H9 (cell line): Measurements from ENCODE around the gene EPS8L3. TPM values are rescaled to one million over a fixed set of nuclear protein-coding genes. Genes with fewer than 3 reads are reported as not detected.

Experiments
- DNase-seq: peaks from one replicate; pipeline ENCODE4 v3.0.0-alpha.2; 2017
- H2AFZ ChIP-seq: one replicate; pipeline ENCODE4 v1.6.1; 2013; ENCODE audit warnings: mild to moderate bottlenecking, low read length, control low read depth, moderate library complexity
- H2AK5ac ChIP-seq: 2 replicates; pipeline ENCODE4 v1.6.1; 2013; ENCODE audit warnings: low read length, control low read depth, mixed read lengths; ENCODE audit not compliant: insufficient read length
- H2BK120ac ChIP-seq: one replicate; pipeline ENCODE4 v1.6.1; 2013; ENCODE audit warnings: low read depth, mild to moderate bottlenecking, low read length, control low read depth, inconsistent platforms; ENCODE audit not compliant: poor library complexity, severe bottlenecking
- H2BK12ac ChIP-seq: 2 replicates; pipeline ENCODE4 v1.6.1; 2013; ENCODE audit warnings: low read length, control low read depth, mixed read lengths, low read depth; ENCODE audit not compliant: insufficient read length
- H2BK15ac ChIP-seq: 2 replicates; pipeline ENCODE4 v1.6.1; 2013; ENCODE audit warnings: low read depth, low read length, control low read depth
- H2BK20ac ChIP-seq: one replicate; pipeline ENCODE4 v1.6.1; 2013; ENCODE audit warnings: low read depth, mild to moderate bottlenecking, low read length, control low read depth, inconsistent platforms; ENCODE audit not compliant: poor library complexity, severe bottlenecking
- H2BK5ac ChIP-seq: 2 replicates; pipeline ENCODE4 v1.6.1; 2013; ENCODE audit warnings: low read length, control low read depth, mixed read lengths; ENCODE audit not compliant: insufficient read length
- H3K14ac ChIP-seq: 2 replicates; pipeline ENCODE4 v1.6.1; 2013; ENCODE audit warnings: low read length, control low read depth; ENCODE audit not compliant: insufficient read depth
- H3K18ac ChIP-seq: 2 replicates; pipeline ENCODE4 v1.6.1; 2013; ENCODE audit warnings: low read depth, mild to moderate bottlenecking, mixed read lengths, low read length, control low read depth; ENCODE audit not compliant: insufficient read length
- H3K23ac ChIP-seq: 2 replicates; pipeline ENCODE4 v1.6.1; 2013; ENCODE audit warnings: low read length, control low read depth, mixed read lengths, low read depth; ENCODE audit not compliant: insufficient read length
- H3K23me2 ChIP-seq: 2 replicates; pipeline ENCODE4 v1.6.1; 2013; ENCODE audit warnings: low read depth, mild to moderate bottlenecking, mixed read lengths, low read length, control low read depth; ENCODE audit not compliant: insufficient read length, poor library complexity, severe bottlenecking
- H3K27ac ChIP-seq: 2 replicates; pipeline ENCODE4 v1.5.1; 2013; ENCODE audit warnings: low read length, control low read depth, mixed read lengths, low read depth; ENCODE audit not compliant: insufficient read length
- H3K27me3 ChIP-seq: 2 replicates; pipeline ENCODE4 v1.6.1; 2013; ENCODE audit warnings: low read length, control low read depth, inconsistent platforms; ENCODE audit not compliant: insufficient read depth
- H3K4ac ChIP-seq: 2 replicates; pipeline ENCODE4 v1.6.1; 2013; ENCODE audit warnings: low read depth, mild to moderate bottlenecking, control low read depth, inconsistent platforms, low read length, moderate library complexity
- H3K4me1 ChIP-seq: 2 replicates; pipeline ENCODE4 v1.6.1; 2013; ENCODE audit warnings: low read length, control low read depth, inconsistent platforms; ENCODE audit not compliant: insufficient read depth
- H3K4me2 ChIP-seq: 2 replicates; pipeline ENCODE4 v1.6.1; 2013; ENCODE audit warnings: low read length, control low read depth, mixed read lengths; ENCODE audit not compliant: insufficient read length, insufficient read depth
- H3K56ac ChIP-seq: 2 replicates; pipeline ENCODE4 v1.6.1; 2013; ENCODE audit warnings: low read depth, mild to moderate bottlenecking, mixed read lengths, low read length, control low read depth; ENCODE audit not compliant: insufficient read length
- H3K79me1 ChIP-seq: 2 replicates; pipeline ENCODE4 v1.6.1; 2013; ENCODE audit warnings: low read depth, mild to moderate bottlenecking, moderate library complexity, low read length, control low read depth, inconsistent platforms; ENCODE audit not compliant: insufficient read depth, poor library complexity, severe bottlenecking
- H3K79me2 ChIP-seq: 2 replicates; pipeline ENCODE4 v1.6.1; 2013; ENCODE audit warnings: low read length, control low read depth, inconsistent platforms; ENCODE audit not compliant: insufficient read depth
- H3K9ac ChIP-seq: 2 replicates; pipeline ENCODE4 v1.6.1; 2013; ENCODE audit warnings: low read length, control low read depth, mixed read lengths; ENCODE audit not compliant: insufficient read length; ENCODE audit errors: extremely low read depth
- H3K9me3 ChIP-seq: one replicate; pipeline ENCODE4 v1.6.1; 2013; ENCODE audit warnings: low read depth, low read length, inconsistent platforms; ENCODE audit not compliant: control insufficient read depth
- H3T11ph ChIP-seq: one replicate; pipeline ENCODE4 v1.6.1; 2013; ENCODE audit warnings: mild to moderate bottlenecking, low read length, control low read depth, inconsistent platforms
- H4K20me1 ChIP-seq: one replicate; pipeline ENCODE4 v1.6.1; 2013; ENCODE audit not compliant: control insufficient read depth, insufficient read length, insufficient read depth
- H4K5ac ChIP-seq: 2 replicates; pipeline ENCODE4 v1.6.1; 2013; ENCODE audit warnings: low read depth, mild to moderate bottlenecking, mixed read lengths, low read length, control low read depth; ENCODE audit not compliant: insufficient read length
- H4K8ac ChIP-seq: replicated peaks from 2 replicates; pipeline ENCODE4 v1.6.1; 2013; ENCODE audit warnings: low read length, control low read depth, mixed read lengths, low read depth; ENCODE audit not compliant: insufficient read length
- H4K91ac ChIP-seq: 2 replicates; pipeline ENCODE4 v1.6.1; 2013; ENCODE audit warnings: low read depth, mild to moderate bottlenecking, moderate library complexity, mixed read lengths, low read length, control low read depth; ENCODE audit not compliant: insufficient read length
- H3K27ac Mint-ChIP-seq, 3 experiments: 2 replicates in 2 of 3; 3 replicates in 1 of 3; pipeline ENCODE4 v1.8.0; 2020 to 2021; ENCODE audit warnings: mixed read lengths in 3 of 3, mild to moderate bottlenecking in 1 of 3, moderate library complexity in 1 of 3
- H3K27me3 Mint-ChIP-seq: 2 replicates; pipeline ENCODE4 v1.8.0; 2021; ENCODE audit warnings: low read depth, mild to moderate bottlenecking, moderate library complexity, mixed read lengths
- H3K36me3 Mint-ChIP-seq, 3 experiments: 2 replicates in 2 of 3; 3 replicates in 1 of 3; pipeline ENCODE4 v1.8.0; 2020 to 2021; ENCODE audit warnings: low read depth in 3 of 3, mixed read lengths in 3 of 3; ENCODE audit not compliant: insufficient read depth in 1 of 3
- H3K4me1 Mint-ChIP-seq, 2 experiments: 2 replicates each; pipeline ENCODE4 v1.8.0; 2020; ENCODE audit warnings: mixed read lengths in 2 of 2
- H3K4me3 Mint-ChIP-seq, 2 experiments: 2 replicates in 1 of 2; 3 replicates in 1 of 2; pipeline ENCODE4 v1.8.0; 2020 to 2021; ENCODE audit warnings: mild to moderate bottlenecking in 2 of 2, mixed read lengths in 2 of 2, moderate library complexity in 1 of 2
- H3K9me3 Mint-ChIP-seq, 2 experiments: 2 replicates in 1 of 2; 3 replicates in 1 of 2; pipeline ENCODE4 v1.8.0; 2020; ENCODE audit warnings: mild to moderate bottlenecking in 2 of 2, mixed read lengths in 2 of 2, moderate library complexity in 1 of 2
- WGBS: extraction: QIAGEN DNeasy Blood & Tissue Kit; methylation state at CpG from one replicate; pipeline ENCODE4 v1.1.7; 2013; ENCODE audit warnings: missing lambda C conversion rate, low lambda C conversion rate, mixed read lengths; ENCODE audit not compliant: insufficient read length; ENCODE audit errors: extremely low coverage; 5-methylcytosine and 5-hydroxymethylcytosine counted together
- total RNA-seq: library from RNA; stranded (reverse); gene quantifications from 2 replicates; pipeline ENCODE4 v1.2.1, GENCODE V29; 2021
- TF ChIP-seq, protein P1 (sequence below): fragments of 200-600 bp; sonication (generic); conservative IDR thresholded peaks from 3 replicates; pipeline ENCODE4 v1.8.0; 2021; ENCODE audit warnings: antibody characterized with exemption, mild to moderate bottlenecking

The EPS8L3 gene
- total RNA-seq, 1 experiment from 2014 or later, result not detected

DNA sequence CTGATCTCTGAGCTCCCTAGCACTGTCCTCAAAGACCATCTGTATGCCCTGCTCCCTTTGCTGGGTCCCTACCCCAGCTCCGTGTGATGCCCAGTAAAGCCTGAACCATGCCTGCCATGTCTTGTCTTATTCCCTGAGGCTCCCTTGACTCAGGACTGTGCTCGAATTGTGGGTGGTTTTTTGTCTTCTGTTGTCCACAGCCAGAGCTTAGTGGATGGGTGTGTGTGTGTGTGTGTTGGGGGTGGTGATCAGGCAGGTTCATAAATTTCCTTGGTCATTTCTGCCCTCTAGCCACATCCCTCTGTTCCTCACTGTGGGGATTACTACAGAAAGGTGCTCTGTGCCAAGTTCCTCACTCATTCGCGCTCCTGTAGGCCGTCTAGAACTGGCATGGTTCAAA lies 46.0 kb downstream of the EPS8L3 start:
- Histone ChIP-seq H3K79me1 (no peaks in the 10 kb centered on the region), H2BK20ac (no peak overlapping the region), H2BK15ac (no peak overlapping the region), H2BK12ac (no peak overlapping the region), H3K4me2 (no peak overlapping the region), H3K4ac (no peak overlapping the region), H3K9ac (no peak overlapping the region), H4K8ac (no peak overlapping the region), H3K23me2 (no peaks in the 10 kb centered on the region), H4K5ac (no peak overlapping the region), H3K9me3 (no peaks in the 10 kb centered on the region), H2AFZ (no peak overlapping the region), H4K91ac (no peak overlapping the region), H2BK120ac (no peak overlapping the region), H3K79me2 (no peaks in the 10 kb centered on the region), H3K56ac (no peak overlapping the region), H3K23ac (no peak overlapping the region), H3K18ac (no peak overlapping the region), H2BK5ac (no peak overlapping the region), H3K4me1 (no peaks in the 10 kb centered on the region), H4K20me1 (no peaks in the 10 kb centered on the region), H3K14ac (no peak overlapping the region), H2AK5ac (no peak overlapping the region), H3K27ac (no peak overlapping the region), H3K27me3 (no peaks in the 10 kb centered on the region; the same call in 1 of the 2 replicates), H3T11ph (no peak overlapping the region)
- no peak for DNase-seq
- no peaks in the 10 kb centered on the region; a peak in 1 of 4 replicates for H3K4me1 Mint-ChIP-seq
- no peaks in the 10 kb centered on the region for H3K36me3 Mint-ChIP-seq
- WGBS, result no CpG with 5 or more reads among the region's 5 CpGs
- TF ChIP-seq, protein P1, sequence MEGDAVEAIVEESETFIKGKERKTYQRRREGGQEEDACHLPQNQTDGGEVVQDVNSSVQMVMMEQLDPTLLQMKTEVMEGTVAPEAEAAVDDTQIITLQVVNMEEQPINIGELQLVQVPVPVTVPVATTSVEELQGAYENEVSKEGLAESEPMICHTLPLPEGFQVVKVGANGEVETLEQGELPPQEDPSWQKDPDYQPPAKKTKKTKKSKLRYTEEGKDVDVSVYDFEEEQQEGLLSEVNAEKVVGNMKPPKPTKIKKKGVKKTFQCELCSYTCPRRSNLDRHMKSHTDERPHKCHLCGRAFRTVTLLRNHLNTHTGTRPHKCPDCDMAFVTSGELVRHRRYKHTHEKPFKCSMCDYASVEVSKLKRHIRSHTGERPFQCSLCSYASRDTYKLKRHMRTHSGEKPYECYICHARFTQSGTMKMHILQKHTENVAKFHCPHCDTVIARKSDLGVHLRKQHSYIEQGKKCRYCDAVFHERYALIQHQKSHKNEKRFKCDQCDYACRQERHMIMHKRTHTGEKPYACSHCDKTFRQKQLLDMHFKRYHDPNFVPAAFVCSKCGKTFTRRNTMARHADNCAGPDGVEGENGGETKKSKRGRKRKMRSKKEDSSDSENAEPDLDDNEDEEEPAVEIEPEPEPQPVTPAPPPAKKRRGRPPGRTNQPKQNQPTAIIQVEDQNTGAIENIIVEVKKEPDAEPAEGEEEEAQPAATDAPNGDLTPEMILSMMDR, result no peak
- H3K4me3 Mint-ChIP-seq, result no peak overlapping the region
- H3K9me3 Mint-ChIP-seq, result no peaks in the 10 kb centered on the region; a peak in 1 of 5 replicates
- H3K27ac Mint-ChIP-seq, result peak overlapping the region in 1 of 3 experiments; percentile 73; a peak in 1 of 7 replicates
- H3K27me3 Mint-ChIP-seq, result peaks cover 8% of the 10 kb centered on the region
